Transverse colon (tissue), 4 donors: Measurements from ENCODE around the gene STOX2.

ENCODE experiments used
- EP300 ChIP-seq: sonication (generic); formaldehyde crosslinking; IDR thresholded peaks from one replicate; pipeline ENCODE4 v1.6.1; 2017; ENCODE audit warnings: antibody characterized with exemption, low read depth
- POLR2A ChIP-seq: fragments of 450-650 bp; IDR thresholded peaks from one replicate; pipeline ENCODE4 v1.6.1; 2016; ENCODE audit warnings: antibody characterized with exemption, mild to moderate bottlenecking, moderate library complexity
- POLR2AphosphoS5 ChIP-seq, 3 donors: sonication (generic); formaldehyde crosslinking; IDR thresholded peaks; one replicate each; pipeline ENCODE4 v1.6.1; 2016; ENCODE audit warnings: antibody characterized with exemption in 3 of 3
- TF ChIP-seq, protein P1 (sequence below), 5 experiments: fragments of 200-600 bp in 3 of 5; fragments of 450-650 bp in 2 of 5; sonication (generic) in 3 of 5; IDR thresholded peaks; 1 replicate in 2 of 5; 2 replicates in 3 of 5; pipeline ENCODE4 v1.5.1; 2016 to 2017; ENCODE audit warnings: antibody characterized with exemption in 5 of 5, inconsistent platforms in 3 of 5, mild to moderate bottlenecking in 2 of 5, moderate library complexity in 1 of 5

DNA sequence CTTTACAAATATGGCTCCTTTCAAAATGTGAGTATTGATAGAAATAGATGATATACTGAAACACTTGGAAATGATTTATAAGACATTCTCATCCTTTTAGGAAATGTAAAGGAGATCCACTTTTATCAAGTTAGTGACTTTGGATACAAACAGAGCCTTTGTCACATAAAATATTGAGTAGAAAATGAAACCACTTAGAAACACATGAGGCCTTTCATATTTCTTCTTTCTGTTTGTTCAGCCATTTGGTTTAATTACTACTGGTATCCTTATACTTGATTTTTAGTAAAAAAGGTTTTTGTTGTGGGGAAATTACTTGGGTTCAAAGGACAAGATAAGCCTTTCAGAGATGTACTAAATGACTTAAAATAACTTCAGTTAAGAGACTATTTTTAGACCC lies 4.1 kb downstream of the STOX2 start:
- TF ChIP-seq, protein P1, sequence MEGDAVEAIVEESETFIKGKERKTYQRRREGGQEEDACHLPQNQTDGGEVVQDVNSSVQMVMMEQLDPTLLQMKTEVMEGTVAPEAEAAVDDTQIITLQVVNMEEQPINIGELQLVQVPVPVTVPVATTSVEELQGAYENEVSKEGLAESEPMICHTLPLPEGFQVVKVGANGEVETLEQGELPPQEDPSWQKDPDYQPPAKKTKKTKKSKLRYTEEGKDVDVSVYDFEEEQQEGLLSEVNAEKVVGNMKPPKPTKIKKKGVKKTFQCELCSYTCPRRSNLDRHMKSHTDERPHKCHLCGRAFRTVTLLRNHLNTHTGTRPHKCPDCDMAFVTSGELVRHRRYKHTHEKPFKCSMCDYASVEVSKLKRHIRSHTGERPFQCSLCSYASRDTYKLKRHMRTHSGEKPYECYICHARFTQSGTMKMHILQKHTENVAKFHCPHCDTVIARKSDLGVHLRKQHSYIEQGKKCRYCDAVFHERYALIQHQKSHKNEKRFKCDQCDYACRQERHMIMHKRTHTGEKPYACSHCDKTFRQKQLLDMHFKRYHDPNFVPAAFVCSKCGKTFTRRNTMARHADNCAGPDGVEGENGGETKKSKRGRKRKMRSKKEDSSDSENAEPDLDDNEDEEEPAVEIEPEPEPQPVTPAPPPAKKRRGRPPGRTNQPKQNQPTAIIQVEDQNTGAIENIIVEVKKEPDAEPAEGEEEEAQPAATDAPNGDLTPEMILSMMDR (IDR thresholded peaks at IDR 0.05): no peak
- TF ChIP-seq POLR2AphosphoS5 (IDR thresholded peaks at IDR 0.05): no peak
- no peak for TF ChIP-seq POLR2A
- no peak for TF ChIP-seq EP300
